GM12878 (cell line): Measurements from ENCODE around the gene GLUD1.
"Not testable (repeated sequence)": the region's sequence is repeated elsewhere in the genome, so short reads cannot be mapped to it uniquely, and the experiment has no call there.

ENCODE experiments used
- CHD1 ChIP-seq: IDR thresholded peaks from 2 replicates; pipeline ENCODE4 v1.6.1; 2012; ENCODE audit warnings: low read depth, low read length, improper control_type of control experiment
- CREM ChIP-seq: IDR thresholded peaks from 2 replicates; pipeline ENCODE4 v1.6.1; 2014; ENCODE audit warnings: antibody characterized with exemption, low read depth
- CTCF ChIP-seq, 3 experiments: IDR thresholded peaks in 2 of 3; conservative IDR thresholded peaks in 1 of 3; 2 replicates each; pipeline ENCODE4 v1.5.1; 2011; ENCODE audit warnings: low read depth in 3 of 3, low read length in 3 of 3, mild to moderate bottlenecking in 3 of 3, control low read depth in 2 of 3, moderate library complexity in 2 of 3, inconsistent platforms in 1 of 3, mixed read lengths in 1 of 3; ENCODE audit not compliant: control insufficient read depth in 2 of 3, insufficient read depth in 1 of 3; ENCODE audit errors: extremely low read depth in 1 of 3
- EP300 ChIP-seq, 2 experiments: fragments of 150-350 bp in 1 of 2; IDR thresholded peaks; 2 replicates each; pipeline ENCODE4 v1.6.1; 2011 to 2012; ENCODE audit warnings: low read depth in 2 of 2, low read length in 2 of 2, borderline replicate concordance in 1 of 2, improper control_type of control experiment in 1 of 2, inconsistent platforms in 1 of 2; ENCODE audit not compliant: control insufficient read depth in 1 of 2
- GATAD2B ChIP-seq: fragments of 450-650 bp; conservative IDR thresholded peaks from 2 replicates; pipeline ENCODE4 v1.6.1; 2017; ENCODE audit warnings: low read depth, mild to moderate bottlenecking, moderate library complexity
- POLR2A ChIP-seq: IDR thresholded peaks from 2 replicates; pipeline ENCODE4 v1.6.1; 2011; ENCODE audit warnings: low read depth, mild to moderate bottlenecking, low read length
- POLR2AphosphoS5 ChIP-seq: IDR thresholded peaks from 2 replicates; pipeline ENCODE4 v1.6.1; 2011; ENCODE audit warnings: mild to moderate bottlenecking, low read length, inconsistent platforms
- RAD21 ChIP-seq: IDR thresholded peaks from 2 replicates; pipeline ENCODE4 v1.6.1; 2011; ENCODE audit warnings: mild to moderate bottlenecking, low read depth, low read length, moderate library complexity; ENCODE audit not compliant: insufficient read depth
- SIX5 ChIP-seq: IDR thresholded peaks from 2 replicates; pipeline ENCODE4 v1.6.1; 2011; ENCODE audit warnings: mild to moderate bottlenecking, low read depth, low read length, moderate library complexity; ENCODE audit not compliant: severe bottlenecking
- SMC3 ChIP-seq: IDR thresholded peaks from 2 replicates; pipeline ENCODE4 v1.6.1; 2011; ENCODE audit warnings: low read length, improper control_type of control experiment, borderline replicate concordance
- ZBTB11 ChIP-seq: fragments of 450-650 bp; formaldehyde crosslinking; IDR thresholded peaks from 2 replicates; pipeline ENCODE4 v1.5.0; 2022; ENCODE audit warnings: mild to moderate bottlenecking, missing genetic modification characterization
- ZNF274 ChIP-seq: IDR thresholded peaks from one replicate; pipeline ENCODE4 v1.8.0; 2011; ENCODE audit not compliant: insufficient read length, insufficient read depth

GRCh38 chr10:87127607-87128156, 33.0 kb upstream of the GLUD1 start:
- not testable (repeated sequence) for TF ChIP-seq CTCF (IDR thresholded peaks at IDR 0.05 in 2 of 3, conservative IDR thresholded peaks at IDR 0.05 in 1 of 3; ENCODE audit: control insufficient read depth in 2 of 3, extremely low read depth in 1 of 3, insufficient read depth in 1 of 3, low read depth in 3 of 3, low read length in 3 of 3); EP300 (IDR thresholded peaks at IDR 0.05; ENCODE audit: borderline replicate concordance in 1 of 2, control insufficient read depth in 1 of 2, low read depth in 2 of 2, low read length in 2 of 2); SMC3; CHD1; ZBTB11; RAD21; ZNF274; POLR2A; CREM; GATAD2B; SIX5; POLR2AphosphoS5
